ENCODE data around the gene ECEL1.

DNA sequence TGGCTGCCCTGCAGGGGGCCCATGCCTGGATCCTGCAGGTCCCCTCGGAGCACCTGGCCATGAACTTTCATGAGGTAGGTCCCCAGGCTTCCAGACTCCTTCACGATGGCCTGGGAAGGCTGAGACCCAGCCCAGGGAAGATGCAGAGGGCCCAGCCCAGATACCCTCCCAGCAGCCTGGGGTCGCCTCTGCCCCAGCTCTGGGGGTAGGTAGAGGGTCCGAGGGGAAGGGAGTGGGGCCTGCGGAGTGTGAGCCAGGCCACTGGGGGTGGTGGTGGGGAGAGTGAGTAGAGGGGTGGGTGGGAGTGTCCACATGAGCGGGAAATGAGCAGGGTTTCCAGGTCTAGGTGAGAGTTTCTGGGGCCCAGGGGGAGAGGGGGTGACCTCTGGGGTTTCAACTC lies 37.1 kb upstream of the ECEL1 start:
- TF ChIP-seq SP1 (IDR thresholded peaks at IDR 0.05) (no peak), BHLHE40 (IDR thresholded peaks at IDR 0.05; ENCODE audit: borderline replicate concordance) (no peak), L3MBTL2 (conservative IDR thresholded peaks at IDR 0.05) (no peak), FOXA1 (IDR thresholded peaks at IDR 0.05) (no peak), HDGF (IDR thresholded peaks at IDR 0.05; ENCODE audit: borderline replicate concordance) (no peak), NFRKB (IDR thresholded peaks at IDR 0.05) (no peak), ZNF384 (IDR thresholded peaks at IDR 0.05) (no peak)
